HCT116 (cell line): ENCODE results near the gene FAM184A.

Source experiments
- ATF3 ChIP-seq: IDR thresholded peaks from 2 replicates; pipeline ENCODE4 v1.6.1; 2012
- CTCF ChIP-seq, 3 experiments: fragments of 200-600 bp in 1 of 3; sonication (generic) in 1 of 3; IDR thresholded peaks in 2 of 3; conservative IDR thresholded peaks in 1 of 3; 2 replicates each; pipeline ENCODE4 v1.5.1; 2012 to 2017; ENCODE audit warnings: low read depth in 2 of 3, low read length in 2 of 3, antibody characterized with exemption in 1 of 3, borderline replicate concordance in 1 of 3, control low read depth in 1 of 3, mild to moderate bottlenecking in 1 of 3, mixed read lengths in 1 of 3, mixed run types in 1 of 3, moderate library complexity in 1 of 3; ENCODE audit not compliant: insufficient read depth in 1 of 3
- ELF1 ChIP-seq: IDR thresholded peaks from 2 replicates; pipeline ENCODE4 v1.6.1; 2012; ENCODE audit warnings: low read depth, borderline replicate concordance
- EZH2 ChIP-seq: fragments of 200-600 bp; sonication (generic); IDR thresholded peaks from 2 replicates; pipeline ENCODE4 v1.6.1; 2017; ENCODE audit warnings: antibody characterized with exemption, mixed run types
- EZH2phosphoT487 ChIP-seq: fragments of 200-600 bp; IDR thresholded peaks from 2 replicates; pipeline ENCODE4 v1.6.1; 2018; ENCODE audit warnings: antibody characterized with exemption, borderline replicate concordance
- FOSL1 ChIP-seq: IDR thresholded peaks from 2 replicates; pipeline ENCODE4 v1.6.1; 2012; ENCODE audit warnings: low read depth
- JUND ChIP-seq: IDR thresholded peaks from 2 replicates; pipeline ENCODE4 v1.6.1; 2012
- POLR2A ChIP-seq: IDR thresholded peaks from 2 replicates; pipeline ENCODE4 v1.7.0; 2011; ENCODE audit warnings: borderline replicate concordance; ENCODE audit not compliant: insufficient read depth, insufficient read length; ENCODE audit errors: extremely low read depth
- RAD21 ChIP-seq: IDR thresholded peaks from 2 replicates; pipeline ENCODE4 v1.6.1; 2012; ENCODE audit warnings: low read depth, mild to moderate bottlenecking
- REST ChIP-seq: IDR thresholded peaks from 2 replicates; pipeline ENCODE4 v1.6.1; 2012; ENCODE audit warnings: low read depth
- SP1 ChIP-seq: IDR thresholded peaks from 2 replicates; pipeline ENCODE4 v1.6.1; 2012; ENCODE audit warnings: low read depth
- TCF7L2 ChIP-seq: IDR thresholded peaks from 2 replicates; pipeline ENCODE4 v1.7.0; 2011; ENCODE audit warnings: borderline replicate concordance, inconsistent platforms; ENCODE audit not compliant: insufficient read depth, insufficient read length; ENCODE audit errors: extremely low read depth
- YY1 ChIP-seq: IDR thresholded peaks from 2 replicates; pipeline ENCODE4 v1.6.1; 2011; ENCODE audit warnings: low read length, low read depth, moderate library complexity, mild to moderate bottlenecking; ENCODE audit not compliant: insufficient replicate concordance; ENCODE audit errors: extremely low read depth
- ZNF274 ChIP-seq: fragments of 200-500 bp; sonication (Bioruptor generic); IDR thresholded peaks from 2 replicates; pipeline ENCODE4 v1.6.1; 2014; ENCODE audit warnings: mild to moderate bottlenecking, low read depth, low read length, inconsistent platforms

- no peak for TF ChIP-seq EZH2phosphoT487
- no peak for TF ChIP-seq POLR2A
- no peak for TF ChIP-seq CTCF (IDR thresholded peaks at IDR 0.05 in 2 of 3, conservative IDR thresholded peaks at IDR 0.05 in 1 of 3; ENCODE audit: borderline replicate concordance in 1 of 3, insufficient read depth in 1 of 3, low read depth in 2 of 3, low read length in 2 of 3)
- no peak for TF ChIP-seq TCF7L2
- TF ChIP-seq ATF3 = no peak
- TF ChIP-seq EZH2 = no peak
- TF ChIP-seq SP1 = no peak
- no peak for TF ChIP-seq ELF1
- TF ChIP-seq FOSL1 = no peak
- TF ChIP-seq RAD21 = no peak
- TF ChIP-seq ZNF274 = no peak
- no peak for TF ChIP-seq JUND
- TF ChIP-seq REST = no peak
- no peak for TF ChIP-seq YY1
These were observed 6.3 kb upstream of the FAM184A start for GRCh38 chr6:119084784-119085183.
